ENCODE results near the gene FFAR2.

FFAR2 gene

DNA sequence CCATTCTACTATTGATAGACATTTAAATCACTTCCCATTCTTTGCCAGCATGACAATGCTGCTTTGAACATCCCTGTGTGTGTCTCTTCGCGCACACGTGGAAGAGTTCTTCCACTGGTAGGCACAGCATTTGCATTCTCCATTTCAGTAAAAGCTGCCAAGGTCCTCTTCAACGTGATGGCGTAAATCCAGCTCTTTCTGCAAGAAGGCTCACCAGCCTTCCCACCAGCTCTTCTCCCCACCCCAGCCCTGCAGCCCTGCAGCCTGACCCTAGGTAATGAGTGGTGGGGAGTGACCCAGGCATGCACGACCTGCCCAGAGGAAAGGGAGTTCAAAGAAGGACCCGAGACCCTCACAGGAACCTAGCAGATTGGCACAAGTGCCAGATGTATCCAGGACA lies 31.7 kb upstream of the FFAR2 start:
- Histone ChIP-seq H4K20me1 (ENCODE audit: control insufficient read depth, insufficient read depth, low read depth, low read length) (no peaks in the 10 kb centered on the region), H3K4me1 (ENCODE audit: control insufficient read depth, low read length) (no peaks in the 10 kb centered on the region), H3K27me3 (ENCODE audit: control insufficient read depth, low read length) (peaks cover 45% of the 10 kb centered on the region), H3K4me2 (ENCODE audit: low read length) (no peak overlapping the region), H3K36me3 (ENCODE audit: control insufficient read depth, low read length) (no peaks in the 10 kb centered on the region), H3K27ac (ENCODE audit: low read depth, low read length) (no peak overlapping the region), H3K79me2 (ENCODE audit: control insufficient read depth, low read length) (no peaks in the 10 kb centered on the region), H3K9me3 (ENCODE audit: control insufficient read depth, insufficient read depth, low read length) (no peaks in the 10 kb centered on the region), H3F3A (ENCODE audit: control insufficient read depth, insufficient read depth) (no peaks in the 10 kb centered on the region), H3K4me3 (ENCODE audit: low read length) (no peak overlapping the region), H3K9me2 (replicated peaks; ENCODE audit: control insufficient read depth, low read length) (no peaks in the 10 kb centered on the region)
- TF ChIP-seq CTCF (IDR thresholded peaks at IDR 0.05; ENCODE audit: low read depth, low read length, poor library complexity, severe bottlenecking) = no peak
- TF ChIP-seq EZH2phosphoT487 (IDR thresholded peaks at IDR 0.05; ENCODE audit: borderline replicate concordance, low read length) = no peak

- no peaks in the 10 kb centered on the region for H3K9me3 ChIP-seq (ENCODE audit: control insufficient read depth, insufficient read depth, low read length)
- TF ChIP-seq EZH2phosphoT487 (IDR thresholded peaks at IDR 0.05; ENCODE audit: borderline replicate concordance, low read length) (no peak), CTCF (IDR thresholded peaks at IDR 0.05; ENCODE audit: low read depth, low read length, poor library complexity, severe bottlenecking) (no peak)
- peaks cover 48% of the 10 kb centered on the region for H3K27me3 ChIP-seq (ENCODE audit: control insufficient read depth, low read length)
- no peak overlapping the region for H3K27ac ChIP-seq (ENCODE audit: low read depth, low read length)
- no peak overlapping the region for H3K4me2 ChIP-seq (ENCODE audit: low read length)
- no peaks in the 10 kb centered on the region for H3F3A ChIP-seq (ENCODE audit: control insufficient read depth, insufficient read depth)
- no peaks in the 10 kb centered on the region for H4K20me1 ChIP-seq (ENCODE audit: control insufficient read depth, insufficient read depth, low read depth, low read length)
- no peaks in the 10 kb centered on the region for H3K9me2 ChIP-seq (replicated peaks; ENCODE audit: control insufficient read depth, low read length)
- no peaks in the 10 kb centered on the region for H3K36me3 ChIP-seq (ENCODE audit: control insufficient read depth, low read length)
- H3K79me2 ChIP-seq (ENCODE audit: control insufficient read depth, low read length) = no peaks in the 10 kb centered on the region
- H3K4me1 ChIP-seq (ENCODE audit: control insufficient read depth, low read length) = no peaks in the 10 kb centered on the region
- H3K4me3 ChIP-seq (ENCODE audit: low read length) = no peak overlapping the region
Measured at GRCh38 chr19:35417278-35417677, 30.8 kb upstream of the FFAR2 start.

- Histone ChIP-seq H3F3A (ENCODE audit: control insufficient read depth, insufficient read depth) (no peaks in the 10 kb centered on the region), H3K36me3 (ENCODE audit: control insufficient read depth, low read length) (no peaks in the 10 kb centered on the region), H3K79me2 (ENCODE audit: control insufficient read depth, low read length) (no peaks in the 10 kb centered on the region), H3K4me1 (ENCODE audit: control insufficient read depth, low read length) (no peaks in the 10 kb centered on the region), H3K9me3 (ENCODE audit: control insufficient read depth, insufficient read depth, low read length) (no peaks in the 10 kb centered on the region), H3K4me3 (ENCODE audit: low read length) (no peak overlapping the region), H3K27me3 (ENCODE audit: control insufficient read depth, low read length) (peaks cover 49% of the 10 kb centered on the region), H4K20me1 (ENCODE audit: control insufficient read depth, insufficient read depth, low read depth, low read length) (no peaks in the 10 kb centered on the region), H3K9me2 (replicated peaks; ENCODE audit: control insufficient read depth, low read length) (no peaks in the 10 kb centered on the region), H3K4me2 (ENCODE audit: low read length) (no peak overlapping the region), H3K27ac (ENCODE audit: low read depth, low read length) (no peak overlapping the region)
- TF ChIP-seq CTCF (IDR thresholded peaks at IDR 0.05; ENCODE audit: low read depth, low read length, poor library complexity, severe bottlenecking) (no peak), EZH2phosphoT487 (IDR thresholded peaks at IDR 0.05; ENCODE audit: borderline replicate concordance, low read length) (no peak)
Measured at GRCh38 chr19:35417713-35418534, 30.1 kb upstream of the FFAR2 start.

Measured in DOHH2 (cell line).